Breast epithelium (tissue), 4 donors: ENCODE data around the gene SOX8. TPM values are rescaled to one million over a fixed set of nuclear protein-coding genes. Genes with fewer than 3 reads are reported as not detected.
A peak's percentile ranks its signal among the peaks of the same experiment; 100 is the strongest.

Source experiments
- DNase-seq, 2 donors: peaks; one replicate each; pipeline ENCODE4 v3.0.0-alpha.2; 2019; ENCODE audit warnings: low spot score in 2 of 2
- H3K27ac ChIP-seq, 2 donors: fragments of 200-600 bp; sonication (generic) in 1 of 2; one replicate each; pipeline ENCODE4 v1.5.1; 2016 to 2019; ENCODE audit warnings: mild to moderate bottlenecking in 1 of 2
- H3K27me3 ChIP-seq, 2 donors: fragments of 200-600 bp; sonication (generic) in 1 of 2; one replicate each; pipeline versions ENCODE4 v1.5.1 to v1.6.0; 2017 to 2019; ENCODE audit warnings: control low read depth in 1 of 2, mild to moderate bottlenecking in 1 of 2
- H3K36me3 ChIP-seq: fragments of 200-600 bp; one replicate; pipeline ENCODE4 v1.5.1; 2019
- H3K4me1 ChIP-seq, 2 donors: fragments of 200-600 bp; sonication (generic); one replicate each; pipeline ENCODE4 v1.5.1; 2016 to 2019; ENCODE audit warnings: control low read depth in 1 of 2
- H3K4me3 ChIP-seq, 3 donors: fragments of 200-600 bp; sonication (generic); 1 replicate in 2 of 3; 2 replicates in 1 of 3; pipeline ENCODE4 v1.5.1; 2016 to 2019; ENCODE audit warnings: mild to moderate bottlenecking in 3 of 3, moderate library complexity in 2 of 3
- H3K9me3 ChIP-seq, 2 donors: fragments of 200-600 bp; sonication (generic) in 1 of 2; one replicate each; pipeline ENCODE4 v1.5.1; 2016 to 2019; ENCODE audit warnings: control low read depth in 1 of 2
- POLR2A ChIP-seq: fragments of 450-650 bp; IDR thresholded peaks from one replicate; pipeline ENCODE4 v1.6.1; 2016; ENCODE audit warnings: antibody characterized with exemption, mild to moderate bottlenecking, moderate library complexity
- POLR2AphosphoS5 ChIP-seq, 3 donors: sonication (generic); formaldehyde crosslinking; IDR thresholded peaks; one replicate each; pipeline ENCODE4 v1.6.1; 2017; ENCODE audit warnings: antibody characterized with exemption in 3 of 3
- intact Hi-C: fragments of 100-400 bp; cut with DNase I; formaldehyde crosslinking; loops from one replicate; pipeline ENCODE4 v1.15.1; 2023; ENCODE audit warnings: low total_unique reads
- total RNA-seq, 3 donors: library from RNA; depleted of rRNA; stranded (reverse); fragments of >200 nt; gene quantifications; one replicate each; pipeline ENCODE4 v1.1.0, GENCODE V29; 2016
- TF ChIP-seq, protein P1 (sequence below), 3 donors: fragments of 450-650 bp; IDR thresholded peaks; one replicate each; pipeline ENCODE4 v1.5.1; 2016 to 2017; ENCODE audit warnings: antibody characterized with exemption in 3 of 3, mild to moderate bottlenecking in 3 of 3, moderate library complexity in 3 of 3

Gene SOX8
- total RNA-seq, 3 donors from 2014 or later: 0.32 to 6.6 (median 1.3) TPM

DNA sequence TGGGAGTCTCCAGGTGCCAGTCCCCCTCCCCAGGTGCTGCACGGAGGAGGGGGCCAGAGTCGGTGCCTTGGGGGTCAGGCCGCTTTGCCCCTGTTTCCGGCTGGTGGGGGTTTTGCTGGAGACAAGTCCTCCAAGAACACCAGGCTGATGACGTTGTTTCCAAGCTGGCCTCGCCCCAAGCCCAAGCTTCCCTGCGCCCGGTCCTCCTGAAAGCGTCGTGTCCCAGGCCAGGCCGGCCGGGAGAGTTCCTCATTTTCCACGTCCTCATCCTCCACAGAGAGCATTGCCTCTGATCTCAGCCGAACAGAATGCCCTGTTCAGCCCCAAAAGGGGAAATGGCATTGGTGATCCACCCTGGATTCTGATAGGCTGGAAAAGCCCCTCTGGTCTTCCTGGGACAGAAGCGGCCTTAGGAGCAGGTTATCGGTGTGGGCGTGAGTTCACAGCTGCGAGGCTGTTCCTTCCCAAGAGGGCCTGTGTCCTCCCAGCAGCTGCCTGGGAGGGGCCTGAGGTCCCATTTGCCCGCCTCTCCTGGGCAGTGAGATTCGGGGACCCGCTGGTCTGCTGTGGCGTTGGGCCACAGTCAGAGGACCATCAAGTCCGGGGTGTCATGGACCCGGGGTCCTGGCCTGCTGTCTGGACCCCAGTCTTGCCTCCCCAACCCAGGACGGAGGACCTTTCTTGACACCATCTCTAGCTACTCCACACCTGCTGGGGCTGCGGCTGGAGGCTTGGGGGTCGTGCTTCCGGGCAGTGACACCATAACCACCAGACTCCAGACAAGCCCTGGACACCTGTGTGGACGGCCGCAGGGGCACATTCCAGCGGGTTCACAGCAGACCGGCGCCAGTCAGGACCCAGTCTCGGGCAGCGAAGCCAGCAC lies 7.1 kb downstream of the SOX8 start:
- no peak for DNase-seq
- Histone ChIP-seq H3K4me3 (no peak overlapping the region), H3K27ac (no peak overlapping the region), H3K4me1 (no peaks in the 10 kb centered on the region), H3K27me3 (peaks cover 2 to 15% of the 10 kb centered on the region in 2 donors), H3K9me3 (no peaks in the 10 kb centered on the region), H3K36me3 (no peaks in the 10 kb centered on the region)
- intact Hi-C loops: no loop called here
- TF ChIP-seq POLR2A: no peak
- TF ChIP-seq, protein P1, sequence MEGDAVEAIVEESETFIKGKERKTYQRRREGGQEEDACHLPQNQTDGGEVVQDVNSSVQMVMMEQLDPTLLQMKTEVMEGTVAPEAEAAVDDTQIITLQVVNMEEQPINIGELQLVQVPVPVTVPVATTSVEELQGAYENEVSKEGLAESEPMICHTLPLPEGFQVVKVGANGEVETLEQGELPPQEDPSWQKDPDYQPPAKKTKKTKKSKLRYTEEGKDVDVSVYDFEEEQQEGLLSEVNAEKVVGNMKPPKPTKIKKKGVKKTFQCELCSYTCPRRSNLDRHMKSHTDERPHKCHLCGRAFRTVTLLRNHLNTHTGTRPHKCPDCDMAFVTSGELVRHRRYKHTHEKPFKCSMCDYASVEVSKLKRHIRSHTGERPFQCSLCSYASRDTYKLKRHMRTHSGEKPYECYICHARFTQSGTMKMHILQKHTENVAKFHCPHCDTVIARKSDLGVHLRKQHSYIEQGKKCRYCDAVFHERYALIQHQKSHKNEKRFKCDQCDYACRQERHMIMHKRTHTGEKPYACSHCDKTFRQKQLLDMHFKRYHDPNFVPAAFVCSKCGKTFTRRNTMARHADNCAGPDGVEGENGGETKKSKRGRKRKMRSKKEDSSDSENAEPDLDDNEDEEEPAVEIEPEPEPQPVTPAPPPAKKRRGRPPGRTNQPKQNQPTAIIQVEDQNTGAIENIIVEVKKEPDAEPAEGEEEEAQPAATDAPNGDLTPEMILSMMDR (IDR thresholded peaks at IDR 0.05): no peak
- TF ChIP-seq POLR2AphosphoS5 (IDR thresholded peaks at IDR 0.05): no peak

DNA sequence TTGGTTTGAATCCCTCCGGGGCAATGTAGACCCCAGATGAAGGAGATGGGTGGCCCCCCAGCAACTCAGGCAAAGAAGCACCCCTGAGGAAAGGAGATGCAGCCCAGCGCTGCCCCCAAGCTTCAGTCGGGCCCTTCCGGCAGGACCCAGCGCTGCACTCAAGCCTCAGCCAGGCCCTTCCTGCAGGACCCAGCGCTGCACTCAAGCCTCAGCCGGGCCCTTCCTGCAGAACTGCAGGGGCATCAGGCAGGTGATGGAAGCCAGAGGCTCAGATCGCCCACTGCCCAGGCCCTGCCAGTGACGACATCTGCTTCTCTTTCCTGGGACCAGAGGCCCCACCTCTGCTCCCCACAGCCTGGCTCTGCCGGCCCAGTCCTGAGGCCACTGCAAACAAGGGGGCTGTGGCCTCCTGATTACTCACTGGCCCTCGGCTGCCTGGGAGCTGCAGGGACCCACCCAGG lies 7.8 kb downstream of the SOX8 start:
- Histone ChIP-seq H3K4me3 (no peak overlapping the region), H3K4me1 (no peaks in the 10 kb centered on the region), H3K27ac (no peak overlapping the region), H3K27me3 (peaks cover 2 to 15% of the 10 kb centered on the region in 2 donors), H3K36me3 (no peaks in the 10 kb centered on the region), H3K9me3 (peaks cover 1% of the 10 kb centered on the region in 2 donors)
- intact Hi-C loops: no loop called here
- DNase-seq: no peak
- TF ChIP-seq POLR2A: no peak
- TF ChIP-seq POLR2AphosphoS5 (IDR thresholded peaks at IDR 0.05): no peak
- TF ChIP-seq, protein P1 (IDR thresholded peaks at IDR 0.05): no peak

DNA sequence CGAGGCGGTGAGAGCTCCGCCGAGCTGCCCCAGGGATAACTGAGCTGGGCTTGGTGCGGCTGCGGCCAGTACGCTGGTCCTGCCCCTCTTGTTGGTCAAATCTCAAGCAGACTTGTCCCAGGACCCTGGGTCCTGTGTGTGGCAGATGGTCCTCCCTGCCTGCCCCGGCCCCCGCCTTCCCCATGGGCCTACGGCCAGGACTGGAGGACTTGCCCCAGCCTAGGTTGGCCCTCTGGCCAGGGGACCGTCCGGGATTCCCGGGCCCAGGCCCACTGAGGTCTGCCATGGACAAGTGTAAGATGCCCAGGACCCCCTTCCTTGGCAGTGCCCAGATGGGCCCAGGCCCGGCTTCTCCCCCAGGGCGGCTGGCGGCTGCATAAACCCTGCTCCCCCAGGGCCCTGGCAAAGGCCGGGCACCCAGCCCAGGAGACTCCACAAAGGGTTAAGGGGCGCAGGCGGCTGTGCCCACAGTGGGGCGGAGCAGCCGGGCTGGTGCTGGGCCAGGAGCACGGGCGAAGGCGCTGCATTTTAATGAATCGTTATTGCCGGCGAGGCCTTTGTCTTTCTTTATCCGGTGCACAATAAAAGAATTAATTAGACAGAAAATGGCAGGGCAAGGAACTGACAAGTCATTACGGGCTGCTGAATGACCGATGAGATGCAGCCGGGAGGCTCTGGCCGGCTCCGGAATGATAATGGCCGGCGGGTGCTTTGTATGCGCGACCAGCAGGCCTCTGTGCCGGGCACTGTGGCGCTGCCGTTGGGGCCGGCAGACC lies 9.1 kb downstream of the SOX8 start:
- H3K4me3 ChIP-seq: peak overlapping the region in 1 of 3 donors; percentile 15
- TF ChIP-seq, protein P1 (IDR thresholded peaks at IDR 0.05): no peak
- no peak for TF ChIP-seq POLR2A
- TF ChIP-seq POLR2AphosphoS5 (IDR thresholded peaks at IDR 0.05): no peak
- H3K27me3 ChIP-seq: peaks cover 2 to 15% of the 10 kb centered on the region in 2 donors
- H3K27ac ChIP-seq: no peak overlapping the region
- H3K9me3 ChIP-seq: peaks cover 15% of the 10 kb centered on the region in 2 donors
- intact Hi-C loops: no loop called here
- DNase-seq: no peak
- H3K36me3 ChIP-seq: no peaks in the 10 kb centered on the region
- H3K4me1 ChIP-seq: no peaks in the 10 kb centered on the region

DNA sequence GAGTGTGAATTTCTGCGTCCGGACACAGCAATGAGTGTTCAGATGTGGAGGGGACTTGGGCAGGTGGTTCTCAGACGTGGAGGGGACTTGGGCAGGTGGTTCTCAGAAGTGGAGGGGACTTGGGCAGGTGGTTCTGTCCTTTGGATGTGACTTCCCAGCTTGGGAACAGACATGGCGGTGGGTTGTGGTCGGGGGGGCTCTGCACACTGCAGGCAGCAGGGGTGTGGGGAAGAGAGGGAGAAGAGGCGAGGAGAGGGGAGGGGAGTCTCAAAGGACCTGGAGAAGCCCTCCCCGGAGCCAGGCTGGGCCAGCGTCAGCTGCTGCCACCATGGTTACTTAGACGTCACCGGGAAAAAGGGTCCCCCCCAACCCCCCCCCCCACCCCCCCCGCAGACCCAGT lies 9.8 kb downstream of the SOX8 start:
- no peak for DNase-seq
- peaks cover 2 to 15% of the 10 kb centered on the region in 2 donors for H3K27me3 ChIP-seq
- H3K36me3 ChIP-seq: no peaks in the 10 kb centered on the region
- H3K4me1 ChIP-seq: no peaks in the 10 kb centered on the region
- intact Hi-C loops: no loop called here
- peaks cover 17 to 19% of the 10 kb centered on the region in 2 donors for H3K9me3 ChIP-seq
- no peak overlapping the region for H3K27ac ChIP-seq
- TF ChIP-seq POLR2AphosphoS5 (IDR thresholded peaks at IDR 0.05): no peak
- TF ChIP-seq POLR2A: no peak
- H3K4me3 ChIP-seq: no peak overlapping the region

DNA sequence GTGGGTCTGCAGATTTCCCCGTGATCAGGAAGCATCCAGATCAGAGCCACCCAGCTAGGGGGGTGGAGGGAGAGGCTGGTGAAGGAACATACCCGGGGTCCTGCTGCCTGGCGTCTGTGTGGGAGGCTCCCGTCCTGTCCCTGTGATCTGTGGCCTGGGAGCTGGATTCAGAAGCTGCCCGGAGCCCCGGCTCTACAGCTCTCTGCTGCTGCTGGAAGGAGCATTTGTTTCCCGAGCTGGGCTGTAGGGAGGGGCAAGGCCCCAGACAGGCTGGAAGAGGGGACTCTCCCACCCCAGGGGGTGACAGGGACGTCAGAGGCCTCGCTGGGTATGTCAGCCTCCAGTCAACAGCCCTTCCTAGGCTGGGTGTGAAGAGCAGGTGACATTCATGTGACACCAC lies 10.2 kb downstream of the SOX8 start:
- H3K36me3 ChIP-seq: no peaks in the 10 kb centered on the region
- DNase-seq: no peak
- H3K4me3 ChIP-seq: no peak overlapping the region
- no peak for TF ChIP-seq POLR2AphosphoS5 (IDR thresholded peaks at IDR 0.05)
- no peak for TF ChIP-seq POLR2A
- TF ChIP-seq, protein P1 (IDR thresholded peaks at IDR 0.05): no peak
- intact Hi-C loops: no loop called here
- no peak overlapping the region for H3K27ac ChIP-seq
- H3K27me3 ChIP-seq: peaks cover 2 to 15% of the 10 kb centered on the region in 2 donors
- no peaks in the 10 kb centered on the region for H3K4me1 ChIP-seq
- H3K9me3 ChIP-seq: peaks cover 17 to 19% of the 10 kb centered on the region in 2 donors
